ENCODE data around the gene ELFN2.

The ELFN2 gene

DNA sequence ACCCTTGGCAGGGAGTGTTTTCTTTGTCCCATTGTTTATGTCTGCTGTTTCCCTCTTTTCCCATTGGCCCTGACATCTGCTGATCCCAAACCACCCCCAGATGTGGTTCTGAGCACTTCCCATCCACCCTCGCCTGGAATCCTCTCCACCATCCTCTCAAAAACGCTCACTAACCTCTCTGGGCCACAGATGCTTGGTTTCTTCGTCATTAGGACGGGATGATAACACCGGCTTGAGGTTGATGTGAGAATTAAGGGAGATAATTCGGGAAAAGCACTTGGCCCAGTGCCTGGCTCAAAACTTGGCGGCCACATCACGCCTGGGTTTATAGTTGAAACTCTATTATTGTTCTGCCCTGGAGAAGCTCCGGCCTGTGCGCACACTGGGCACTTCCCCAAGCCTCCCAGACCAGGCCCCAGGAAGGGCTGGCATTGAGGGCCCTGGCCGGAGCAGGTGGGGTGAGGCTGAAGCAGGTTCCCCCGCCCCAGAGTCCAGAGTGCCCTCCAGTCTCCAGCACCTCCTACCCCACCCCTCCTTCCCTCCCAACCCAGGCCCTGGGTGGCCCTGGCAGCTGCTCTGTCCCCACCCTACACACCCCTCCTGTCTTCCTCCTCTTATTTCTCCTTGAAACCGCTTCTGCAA lies 81.3 kb downstream of the ELFN2 start:
- in situ Hi-C loops (cut with HindIII; ENCODE audit: low pct_ligation_motif_present, low sequenced_read_pairs) = no loop called here
- H3K36me3 ChIP-seq (replicated peaks) = no peaks in the 10 kb centered on the region
- no peak overlapping the region for H3K27ac ChIP-seq
- peaks cover 13% of the 10 kb centered on the region for H3K27me3 ChIP-seq (replicated peaks)
- TF ChIP-seq, protein P1, sequence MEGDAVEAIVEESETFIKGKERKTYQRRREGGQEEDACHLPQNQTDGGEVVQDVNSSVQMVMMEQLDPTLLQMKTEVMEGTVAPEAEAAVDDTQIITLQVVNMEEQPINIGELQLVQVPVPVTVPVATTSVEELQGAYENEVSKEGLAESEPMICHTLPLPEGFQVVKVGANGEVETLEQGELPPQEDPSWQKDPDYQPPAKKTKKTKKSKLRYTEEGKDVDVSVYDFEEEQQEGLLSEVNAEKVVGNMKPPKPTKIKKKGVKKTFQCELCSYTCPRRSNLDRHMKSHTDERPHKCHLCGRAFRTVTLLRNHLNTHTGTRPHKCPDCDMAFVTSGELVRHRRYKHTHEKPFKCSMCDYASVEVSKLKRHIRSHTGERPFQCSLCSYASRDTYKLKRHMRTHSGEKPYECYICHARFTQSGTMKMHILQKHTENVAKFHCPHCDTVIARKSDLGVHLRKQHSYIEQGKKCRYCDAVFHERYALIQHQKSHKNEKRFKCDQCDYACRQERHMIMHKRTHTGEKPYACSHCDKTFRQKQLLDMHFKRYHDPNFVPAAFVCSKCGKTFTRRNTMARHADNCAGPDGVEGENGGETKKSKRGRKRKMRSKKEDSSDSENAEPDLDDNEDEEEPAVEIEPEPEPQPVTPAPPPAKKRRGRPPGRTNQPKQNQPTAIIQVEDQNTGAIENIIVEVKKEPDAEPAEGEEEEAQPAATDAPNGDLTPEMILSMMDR (IDR thresholded peaks at IDR 0.05; ENCODE audit: low read depth, low read length, missing control alignments) = no peak
- DNase-seq = peak; percentile 87
- no peak overlapping the region for H3K4me3 ChIP-seq (ENCODE audit: low read depth, low read length)

DNA sequence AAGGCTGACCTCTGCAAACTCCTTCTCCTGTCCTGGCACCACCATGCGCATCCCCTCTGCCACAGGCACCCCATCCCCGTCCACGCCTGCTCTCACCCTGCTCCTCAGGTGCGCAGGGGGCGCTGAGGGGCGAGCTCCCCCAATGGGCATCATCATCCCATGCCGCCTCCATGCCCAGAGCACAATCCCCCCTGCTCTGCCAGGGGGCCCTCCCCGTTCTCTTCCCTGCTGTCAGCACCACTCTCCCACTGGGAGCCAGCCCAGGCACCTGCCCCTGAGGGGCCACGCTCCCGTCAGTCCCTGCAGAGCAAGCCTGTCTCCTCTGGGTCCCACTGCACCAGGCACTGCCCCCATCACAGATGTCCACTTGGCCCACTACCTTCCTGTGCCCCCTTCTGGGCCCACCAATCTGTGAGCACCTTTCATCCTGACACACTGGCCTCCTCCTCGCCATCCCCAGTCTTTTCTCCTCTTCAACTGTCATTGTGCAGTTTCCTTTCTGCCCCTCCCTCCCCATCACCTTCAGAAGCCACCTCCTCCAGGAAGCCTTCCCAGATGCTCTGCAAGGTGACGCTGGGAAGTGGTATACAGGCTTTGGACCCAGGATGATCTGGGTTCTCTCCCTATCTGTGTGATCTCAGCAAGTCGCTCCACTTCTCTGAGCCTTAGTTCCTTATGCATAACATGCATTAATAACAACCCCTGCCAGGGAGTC lies 82.4 kb downstream of the ELFN2 start:
- Histone ChIP-seq H3K27me3 (replicated peaks) (peaks cover 16% of the 10 kb centered on the region), H3K27ac (no peak overlapping the region), H3K36me3 (replicated peaks) (no peaks in the 10 kb centered on the region), H3K4me3 (ENCODE audit: low read depth, low read length) (no peak overlapping the region)
- TF ChIP-seq, protein P1 (IDR thresholded peaks at IDR 0.05; ENCODE audit: low read depth, low read length, missing control alignments) = no peak
- in situ Hi-C loops (cut with HindIII; ENCODE audit: low pct_ligation_motif_present, low sequenced_read_pairs) = no loop called here
- no peak for DNase-seq

DNA sequence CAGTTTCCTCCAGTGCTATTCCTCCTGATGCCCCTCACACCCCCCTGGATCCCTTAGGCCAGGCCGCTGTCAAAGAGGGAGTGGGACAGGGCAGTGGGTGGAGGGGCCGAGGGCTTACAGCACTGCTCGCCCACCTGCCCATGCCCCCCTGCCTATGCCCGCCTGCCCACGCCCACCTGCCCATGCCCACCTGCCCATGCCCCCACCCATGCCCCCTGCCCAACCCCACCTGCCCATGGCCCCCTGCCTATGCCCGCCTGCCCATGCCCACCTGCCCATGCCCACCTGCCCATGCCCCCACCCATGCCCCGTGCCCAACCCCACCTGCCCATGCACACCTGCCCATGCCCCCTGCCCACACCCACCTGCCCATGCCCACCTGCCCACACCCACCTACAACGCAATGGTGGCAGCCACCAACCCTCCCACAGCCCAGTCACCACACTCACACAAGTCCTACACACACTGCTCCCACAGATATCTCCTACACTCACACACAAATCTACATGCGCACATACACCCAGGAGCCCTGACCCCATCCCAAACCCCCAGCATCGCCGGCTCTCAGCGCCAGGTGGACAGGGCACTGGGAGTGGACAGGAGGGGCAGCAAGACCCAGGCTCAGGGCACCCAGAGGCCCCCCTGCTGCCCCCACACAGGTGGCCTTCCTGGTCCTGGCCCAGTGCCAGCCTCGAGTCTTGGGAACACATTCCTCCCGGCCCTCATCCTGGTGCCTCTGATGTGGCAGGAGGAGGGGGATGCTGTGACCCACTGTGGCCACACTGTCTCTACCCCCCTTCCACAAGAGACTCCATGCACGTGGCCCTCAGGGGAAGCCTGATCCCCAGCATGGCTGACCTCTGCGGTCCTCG lies 83.2 kb downstream of the ELFN2 start:
- no peak overlapping the region for H3K27ac ChIP-seq
- DNase-seq = no peak
- no peaks in the 10 kb centered on the region for H3K36me3 ChIP-seq (replicated peaks)
- H3K4me3 ChIP-seq (ENCODE audit: low read depth, low read length) = no peak overlapping the region
- H3K27me3 ChIP-seq (replicated peaks) = peaks cover 16% of the 10 kb centered on the region
- TF ChIP-seq, protein P1 (IDR thresholded peaks at IDR 0.05; ENCODE audit: low read depth, low read length, missing control alignments) = no peak
- in situ Hi-C loops (cut with HindIII; ENCODE audit: low pct_ligation_motif_present, low sequenced_read_pairs) = no loop called here

DNA sequence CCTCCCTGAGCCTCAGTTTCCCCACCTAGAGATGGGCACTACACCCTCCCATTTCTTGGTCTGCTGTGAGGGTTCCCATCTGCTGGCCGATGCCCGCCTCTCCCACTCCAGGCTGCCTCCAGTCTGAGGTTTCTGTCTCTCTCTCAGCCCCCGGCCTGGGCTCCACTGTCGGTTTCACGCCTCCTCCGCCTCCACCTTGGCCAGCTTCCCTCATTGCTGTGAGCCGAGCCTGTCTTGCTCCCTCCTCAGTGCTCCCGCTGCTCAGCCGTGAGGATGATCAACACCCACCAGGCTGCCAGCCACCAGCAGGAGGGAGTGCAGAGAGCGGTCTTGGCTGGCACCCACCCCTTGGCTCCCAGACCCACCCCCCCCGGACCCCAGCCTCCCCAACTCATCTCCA lies 83.9 kb downstream of the ELFN2 start:
- H3K27me3 ChIP-seq (replicated peaks) = peaks cover 16% of the 10 kb centered on the region
- DNase-seq = no peak
- H3K4me3 ChIP-seq (ENCODE audit: low read depth, low read length) = no peak overlapping the region
- no peak overlapping the region for H3K27ac ChIP-seq
- TF ChIP-seq, protein P1 (IDR thresholded peaks at IDR 0.05; ENCODE audit: low read depth, low read length, missing control alignments) = peak; percentile 3
- in situ Hi-C loops (cut with HindIII; ENCODE audit: low pct_ligation_motif_present, low sequenced_read_pairs) = no loop called here
- H3K36me3 ChIP-seq (replicated peaks) = no peaks in the 10 kb centered on the region

DNA sequence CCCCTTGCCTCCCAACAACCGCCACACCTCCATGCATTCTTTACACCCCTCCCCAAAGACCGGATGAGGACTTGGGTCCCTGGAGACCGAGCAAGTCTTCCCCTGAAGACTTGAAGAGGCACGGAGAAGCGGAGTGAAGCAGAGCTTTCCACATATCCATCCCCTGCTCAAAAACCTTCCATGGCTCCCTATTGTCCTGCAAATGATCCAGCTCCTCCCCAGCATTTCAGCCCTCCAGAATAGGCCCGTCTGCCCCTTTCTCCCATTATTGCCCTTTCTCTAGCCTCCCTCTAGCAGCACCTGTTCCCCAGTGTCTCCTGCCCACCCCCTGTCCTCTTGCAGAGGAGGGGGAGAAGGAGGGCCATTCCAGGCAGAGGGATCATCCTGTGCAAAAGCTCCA lies 85.2 kb downstream of the ELFN2 start:
- H3K27ac ChIP-seq = no peak overlapping the region
- peaks cover 16% of the 10 kb centered on the region for H3K27me3 ChIP-seq (replicated peaks)

More for the DNA sequence above, 85.2 kb downstream of the ELFN2 start:
- in situ Hi-C loops (cut with HindIII; ENCODE audit: low pct_ligation_motif_present, low sequenced_read_pairs) = no loop called here
- H3K4me3 ChIP-seq (ENCODE audit: low read depth, low read length) = no peak overlapping the region
- no peaks in the 10 kb centered on the region for H3K36me3 ChIP-seq (replicated peaks)
- DNase-seq = no peak
- TF ChIP-seq, protein P1 (IDR thresholded peaks at IDR 0.05; ENCODE audit: low read depth, low read length, missing control alignments) = no peak

Measured in brain microvascular endothelial cell (primary cell).